ENCODE measurements around the gene GHITM.
"Not testable (repeated sequence)": the region's sequence is repeated elsewhere in the genome, so short reads cannot be mapped to it uniquely, and the experiment has no call there.

The GHITM gene

GRCh38 chr10:84139126-84140035 is at the start of gene GHITM:
Gene GHITM (plus strand): TSS chr10:84139509. CDS start chr10:84141501, 1,992 bp downstream.
- peak; percentile 96 for DNase-seq

GRCh38 chr10:84095811-84096497 is 43.4 kb upstream of the GHITM start:
- no peak for DNase-seq

GRCh38 chr10:84097787-84098353 is 41.4 kb upstream of the GHITM start:
- peak; percentile 25 for DNase-seq

- DNase-seq = no peak
Observed at GRCh38 chr10:84098667-84099066, 40.6 kb upstream of the GHITM start.

GRCh38 chr10:84101042-84101441 is 38.3 kb upstream of the GHITM start:
- no peak for DNase-seq

- no peak for DNase-seq
Observed at GRCh38 chr10:84108797-84109196, 30.5 kb upstream of the GHITM start.

GRCh38 chr10:84109772-84110171 is 29.5 kb upstream of the GHITM start:
- not testable (repeated sequence) for DNase-seq

- DNase-seq = not testable (repeated sequence)
Observed at GRCh38 chr10:84113468-84113867, 25.8 kb upstream of the GHITM start.

GRCh38 chr10:84114088-84114667 is 25.1 kb upstream of the GHITM start:
- DNase-seq = no peak

GRCh38 chr10:84117204-84117603 is 22.1 kb upstream of the GHITM start:
- not testable (repeated sequence) for DNase-seq

- no peak for DNase-seq
Observed at GRCh38 chr10:84117686-84118394, 21.5 kb upstream of the GHITM start.

GRCh38 chr10:84118395-84119006 is 20.8 kb upstream of the GHITM start:
- no peak for DNase-seq

- DNase-seq = no peak
Observed at GRCh38 chr10:84123362-84123761, 15.9 kb upstream of the GHITM start.

GRCh38 chr10:84125910-84126784 is 13.2 kb upstream of the GHITM start:
- not testable (repeated sequence) for DNase-seq

GRCh38 chr10:84126785-84127167 is 12.5 kb upstream of the GHITM start:
- no peak for DNase-seq

GRCh38 chr10:84135836-84136235 is 3.5 kb upstream of the GHITM start:
- DNase-seq = no peak

GRCh38 chr10:84137811-84138210 is 1.5 kb upstream of the GHITM start:
- no peak for DNase-seq

GRCh38 chr10:84138478-84139125 is 707 bp upstream of the GHITM start:
- DNase-seq = peak; percentile 67

GRCh38 chr10:84140036-84140379 is 699 bp downstream of the GHITM start:
- no peak for DNase-seq

- DNase-seq = no peak
Observed at GRCh38 chr10:84147347-84147746, 8.0 kb downstream of the GHITM start.

All from NCI-H510A treated with DMSO at 0.1 percent for 48 hours (cell line).